Epithelial cell of esophagus (primary cell): Measurements from ENCODE around the gene TMEM114.

Source experiments
- DNase-seq: peaks from one replicate; pipeline ENCODE4 v3.0.0; 2010; ENCODE audit warnings: low read depth
- H3K4me3 ChIP-seq: 2 replicates; pipeline ENCODE4 v1.5.1; 2011; ENCODE audit warnings: mild to moderate bottlenecking, low read length, control low read depth
- TF ChIP-seq, protein P1 (sequence below): IDR thresholded peaks from 2 replicates; pipeline ENCODE4 v1.5.1; 2011; ENCODE audit warnings: low read depth, mild to moderate bottlenecking, low read length, control low read depth, inconsistent platforms; ENCODE audit not compliant: insufficient read depth; ENCODE audit errors: missing control alignments

Gene TMEM114

DNA sequence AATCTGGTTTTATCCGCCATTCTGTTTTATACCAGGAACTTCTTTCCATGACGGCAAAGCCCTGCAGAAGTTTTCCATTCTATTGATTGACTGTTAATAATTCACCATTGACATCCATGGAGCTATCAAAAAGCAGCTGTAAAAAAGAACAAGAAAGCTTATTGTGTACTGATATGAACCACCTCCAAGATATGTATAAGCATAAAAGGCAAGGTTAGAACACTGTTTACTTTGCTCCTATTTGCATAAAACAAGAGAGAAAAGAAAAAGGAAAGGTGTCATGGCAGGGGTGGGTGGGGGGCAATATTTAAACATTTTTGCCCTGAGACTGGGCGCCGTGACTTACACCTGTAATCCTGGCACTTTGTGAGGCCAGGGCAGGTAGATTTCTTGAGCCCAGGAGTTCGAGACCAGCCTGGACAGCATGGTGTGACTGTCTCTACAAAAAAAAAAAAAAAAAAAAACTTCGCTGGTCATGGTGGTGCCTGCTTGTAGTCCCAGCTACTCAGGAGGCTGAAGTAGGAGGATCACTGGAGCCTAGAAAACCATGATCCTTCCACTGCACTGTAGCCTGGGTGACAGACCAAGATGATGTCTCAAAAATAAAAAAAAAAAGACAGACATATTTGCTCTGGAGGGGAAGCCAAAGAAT lies 52.5 kb downstream of the TMEM114 start:
- TF ChIP-seq, protein P1, sequence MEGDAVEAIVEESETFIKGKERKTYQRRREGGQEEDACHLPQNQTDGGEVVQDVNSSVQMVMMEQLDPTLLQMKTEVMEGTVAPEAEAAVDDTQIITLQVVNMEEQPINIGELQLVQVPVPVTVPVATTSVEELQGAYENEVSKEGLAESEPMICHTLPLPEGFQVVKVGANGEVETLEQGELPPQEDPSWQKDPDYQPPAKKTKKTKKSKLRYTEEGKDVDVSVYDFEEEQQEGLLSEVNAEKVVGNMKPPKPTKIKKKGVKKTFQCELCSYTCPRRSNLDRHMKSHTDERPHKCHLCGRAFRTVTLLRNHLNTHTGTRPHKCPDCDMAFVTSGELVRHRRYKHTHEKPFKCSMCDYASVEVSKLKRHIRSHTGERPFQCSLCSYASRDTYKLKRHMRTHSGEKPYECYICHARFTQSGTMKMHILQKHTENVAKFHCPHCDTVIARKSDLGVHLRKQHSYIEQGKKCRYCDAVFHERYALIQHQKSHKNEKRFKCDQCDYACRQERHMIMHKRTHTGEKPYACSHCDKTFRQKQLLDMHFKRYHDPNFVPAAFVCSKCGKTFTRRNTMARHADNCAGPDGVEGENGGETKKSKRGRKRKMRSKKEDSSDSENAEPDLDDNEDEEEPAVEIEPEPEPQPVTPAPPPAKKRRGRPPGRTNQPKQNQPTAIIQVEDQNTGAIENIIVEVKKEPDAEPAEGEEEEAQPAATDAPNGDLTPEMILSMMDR = no peak
- DNase-seq = no peak
- H3K4me3 ChIP-seq = no peak overlapping the region

DNA sequence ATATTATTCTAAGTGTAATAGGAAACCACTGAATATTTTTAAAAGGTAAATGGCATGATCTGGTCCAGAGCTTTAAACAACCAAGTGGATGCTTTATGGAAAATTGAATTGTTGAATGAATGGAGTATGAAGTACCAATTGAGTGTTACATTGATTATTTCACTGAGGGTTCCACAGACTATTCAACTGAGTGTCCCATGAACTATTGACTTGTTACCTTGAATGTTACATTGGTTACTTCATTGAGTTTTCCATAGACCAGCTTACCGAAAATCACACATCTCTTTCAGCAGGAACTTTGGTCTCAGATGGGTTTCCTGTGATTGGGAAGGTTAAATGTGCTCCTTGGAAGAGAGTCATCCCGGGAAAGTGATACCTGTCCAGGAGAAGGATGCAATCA lies 56.8 kb downstream of the TMEM114 start:
- TF ChIP-seq, protein P1 = no peak
- no peak for DNase-seq
- H3K4me3 ChIP-seq = no peak overlapping the region

DNA sequence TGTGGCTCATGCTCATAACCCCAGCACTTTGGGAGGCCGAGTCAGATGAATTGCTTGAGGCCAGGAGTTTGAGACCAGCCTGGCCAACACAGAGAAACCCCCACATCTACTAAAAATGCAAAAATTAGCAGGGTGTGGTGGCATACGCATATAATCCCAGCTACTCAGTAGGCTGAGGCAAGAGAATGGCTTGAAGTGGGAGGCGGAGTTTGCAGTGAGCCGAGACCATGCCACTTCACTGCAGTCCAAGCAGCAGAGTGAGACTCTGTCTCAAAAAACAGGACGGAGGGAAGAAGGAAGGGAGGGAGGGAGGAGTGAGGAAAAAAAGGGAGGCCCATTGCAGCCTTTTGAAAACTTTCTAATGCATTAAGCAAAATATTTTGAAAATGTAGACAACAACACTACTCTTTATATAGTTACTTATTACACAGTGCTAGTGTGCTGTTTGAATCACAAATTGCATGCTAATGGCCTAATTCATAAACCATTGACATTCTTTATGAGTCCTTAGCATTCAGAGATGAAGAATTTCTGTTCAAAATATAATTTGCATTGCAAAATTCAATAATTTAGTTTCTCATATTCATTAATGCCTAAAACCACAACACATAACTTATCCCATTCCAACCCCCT lies 59.4 kb downstream of the TMEM114 start:
- no peak for DNase-seq
- TF ChIP-seq, protein P1 = no peak
- no peak overlapping the region for H3K4me3 ChIP-seq

- H3K4me3 ChIP-seq = no peak overlapping the region
- DNase-seq = no peak
- TF ChIP-seq, protein P1 = no peak
Observed at GRCh38 chr16:8528471-8528870, 61.8 kb downstream of the TMEM114 start.

GRCh38 chr16:8523932-8524331 lies 66.4 kb downstream of the TMEM114 start:
- H3K4me3 ChIP-seq = no peak overlapping the region
- DNase-seq = no peak

DNA sequence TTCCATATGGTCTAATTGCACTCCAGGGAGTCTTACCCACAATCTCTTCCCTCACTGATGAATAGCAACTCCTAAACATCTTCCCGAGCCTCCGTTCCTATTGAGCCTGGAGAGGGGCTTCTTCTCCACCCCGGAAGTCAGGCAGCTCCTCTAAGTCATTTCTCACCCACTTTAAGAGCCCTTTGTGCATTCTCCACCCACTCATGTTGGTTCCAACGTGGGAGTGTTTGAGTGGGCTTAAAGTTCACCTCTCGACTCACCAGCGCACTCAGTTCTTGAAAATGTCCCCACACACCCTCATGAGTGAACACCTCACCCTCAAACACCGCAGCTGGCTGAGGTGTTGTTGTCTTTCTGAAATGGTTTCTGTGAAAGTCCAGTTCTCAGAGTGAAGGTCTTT lies 67.6 kb downstream of the TMEM114 start:
- DNase-seq = no peak
- no peak overlapping the region for H3K4me3 ChIP-seq
- TF ChIP-seq, protein P1 = no peak

More at GRCh38 chr16:8523932-8524331, 66.4 kb downstream of the TMEM114 start:
- TF ChIP-seq, protein P1 = no peak

GRCh38 chr16:8519643-8520042 lies 70.7 kb downstream of the TMEM114 start:
- no peak for DNase-seq
- TF ChIP-seq, protein P1 = no peak
- H3K4me3 ChIP-seq = no peak overlapping the region
